HepG2 (cell line): ENCODE data around the gene ZNF430. TPM values are rescaled to one million over a fixed set of nuclear protein-coding genes. Genes with fewer than 3 reads are reported as not detected.

Source experiments
- ATAC-seq: fragments of 200-7000 bp; cut with Tn5 transposase; 3 replicates; pipeline ENCODE4 v1.9.1; 2020; ENCODE audit warnings: mild to moderate bottlenecking, moderate library complexity
- Bru-seq: library from RNA; stranded (reverse); fragments of 400-500 nt; gene quantifications from one replicate; lab custom pipeline; 2021; lab: Mats Ljungman, UMichigan
- BruChase-seq, 2 experiments: library from RNA; stranded (reverse); fragments of 400-500 nt; gene quantifications; one replicate each; lab custom pipeline; 2021; lab: Mats Ljungman, UMichigan
- BruUV-seq: library from RNA; stranded (reverse); fragments of 400-500 nt; replicated peaks from 2 replicates; lab custom pipeline; 2021; lab: Mats Ljungman, UMichigan
- CTCF ChIA-PET: fragments of 300-600 bp; formaldehyde crosslinking; extraction: SDS; loops from one replicate; lab custom pipeline; 2021; ENCODE audit warnings: low total read pairs, inconsistent platforms, low intra/inter-chr PET ratio; lab: Yijun Ruan, JAX
- POLR2A ChIA-PET: fragments of 350-600 bp; sonication (Branson Sonifier 250); formaldehyde crosslinking; loops from one replicate; lab custom pipeline; 2020; ENCODE audit warnings: antibody characterized with exemption, inconsistent platforms; lab: Yijun Ruan, JAX
- DNase-seq: peaks from one replicate; pipeline ENCODE4 v3.0.0-alpha.2; 2015; ENCODE audit warnings: low spot score
- FAIRE-seq: peaks from 3 replicates; lab custom pipeline; 2011; peaks lifted over from hg19 to GRCh38; lab: Jason Lieb, UNC
- H2AFZ ChIP-seq: one replicate; pipeline ENCODE4 v1.6.1; 2011; ENCODE audit warnings: low read length, inconsistent platforms
- H3K27ac ChIP-seq: fragments of 300-600 bp; 3 replicates; pipeline ENCODE4 v1.8.0; 2011; ENCODE audit warnings: mixed run types, mild to moderate bottlenecking, mixed read lengths, low read length, inconsistent platforms; ENCODE audit not compliant: insufficient read depth; ENCODE audit errors: extremely low read length
- H3K27me3 ChIP-seq, 2 experiments: fragments of 200-600 bp in 1 of 2; 2 replicates in 1 of 2; 3 replicates in 1 of 2; pipeline versions ENCODE4 v1.6.0 to v1.8.0; 2011; ENCODE audit warnings: low read length in 2 of 2, mild to moderate bottlenecking in 2 of 2, moderate library complexity in 2 of 2, inconsistent platforms in 1 of 2; ENCODE audit not compliant: insufficient read depth in 2 of 2, control insufficient read depth in 1 of 2
- H3K36me3 ChIP-seq, 2 experiments: fragments of 200-600 bp in 1 of 2; replicated peaks in 1 of 2; 2 replicates in 1 of 2; 3 replicates in 1 of 2; pipeline versions ENCODE4 v1.5.1 to v1.8.0; 2011; ENCODE audit warnings: low read length in 2 of 2, inconsistent platforms in 1 of 2; ENCODE audit not compliant: insufficient read depth in 2 of 2, control insufficient read depth in 1 of 2
- H3K4me1 ChIP-seq: 2 replicates; pipeline ENCODE4 v1.5.1; 2012; ENCODE audit warnings: low read length, inconsistent platforms; ENCODE audit not compliant: insufficient read depth
- H3K4me2 ChIP-seq: 2 replicates; pipeline ENCODE4 v1.6.0; 2011; ENCODE audit warnings: low read depth, low read length, inconsistent platforms
- H3K4me3 ChIP-seq, 3 experiments: fragments of 200-600 bp in 1 of 3; sonication (generic), shearing (Covaris generic) in 1 of 3; replicated peaks in 1 of 3; 2 replicates each; pipeline ENCODE4 v1.5.1; 2011 to 2016; ENCODE audit warnings: low read length in 3 of 3, inconsistent platforms in 2 of 3, low read depth in 2 of 3, mild to moderate bottlenecking in 2 of 3, control low read depth in 1 of 3, mixed read lengths in 1 of 3; ENCODE audit not compliant: insufficient read depth in 1 of 3
- H3K79me2 ChIP-seq: one replicate; pipeline ENCODE4 v1.6.1; 2011; ENCODE audit warnings: low read length, inconsistent platforms; ENCODE audit not compliant: insufficient read depth
- H3K9ac ChIP-seq: 2 replicates; pipeline ENCODE4 v1.6.0; 2011; ENCODE audit warnings: mild to moderate bottlenecking, low read depth, low read length, inconsistent platforms; ENCODE audit not compliant: insufficient read depth
- H3K9me3 ChIP-seq: 2 replicates; pipeline ENCODE4 v1.5.1; 2012; ENCODE audit warnings: mild to moderate bottlenecking, low read length
- H4K20me1 ChIP-seq: 2 replicates; pipeline ENCODE4 v1.6.0; 2011; ENCODE audit warnings: inconsistent platforms, mild to moderate bottlenecking, low read length, moderate library complexity; ENCODE audit not compliant: insufficient read depth
- DMAP1 ChIP-seq: IDR thresholded peaks from 2 replicates; pipeline ENCODE4 v1.6.1; 2016
- KDM5A ChIP-seq: fragments of 200-600 bp; sonication (generic); IDR thresholded peaks from 2 replicates; pipeline ENCODE4 v1.7.0; 2018; ENCODE audit warnings: antibody characterized with exemption, mild to moderate bottlenecking, low read length, borderline replicate concordance
- NFYC ChIP-seq: IDR thresholded peaks from 2 replicates; pipeline ENCODE4 v1.6.1; 2016; ENCODE audit warnings: missing genetic modification reagents, missing compliant biosample characterization
- SAP130 ChIP-seq: IDR thresholded peaks from 2 replicates; pipeline ENCODE4 v1.6.1; 2016; ENCODE audit warnings: low read depth
- TEF ChIP-seq: sonication (generic); formaldehyde crosslinking; IDR thresholded peaks from 2 replicates; pipeline ENCODE4 v1.5.0; 2020; ENCODE audit warnings: missing genetic modification reagents
- UBTF ChIP-seq: sonication (generic); formaldehyde crosslinking; IDR thresholded peaks from 2 replicates; pipeline ENCODE4 v1.4.0; 2020; ENCODE audit warnings: mild to moderate bottlenecking, missing genetic modification reagents
- ZBTB3 ChIP-seq: sonication (generic); formaldehyde crosslinking; IDR thresholded peaks from 2 replicates; pipeline ENCODE4 v1.4.0; 2020; ENCODE audit warnings: low read depth, mild to moderate bottlenecking, moderate library complexity, missing genetic modification reagents, borderline replicate concordance
- ZNF18 ChIP-seq: sonication (generic); formaldehyde crosslinking; IDR thresholded peaks from 2 replicates; pipeline ENCODE4 v1.8.0; 2022; ENCODE audit warnings: mild to moderate bottlenecking, missing genetic modification reagents; ENCODE audit not compliant: insufficient replicate concordance
- ZNF292 ChIP-seq: sonication (generic); formaldehyde crosslinking; IDR thresholded peaks from 2 replicates; pipeline ENCODE4 v1.8.1; 2022; ENCODE audit warnings: mild to moderate bottlenecking, low read depth, missing genetic modification reagents, borderline replicate concordance
- ZNF430 ChIP-seq: sonication (generic); formaldehyde crosslinking; IDR thresholded peaks from 2 replicates; pipeline ENCODE4 v1.9.0; 2021; ENCODE audit warnings: mild to moderate bottlenecking, missing genetic modification reagents
- ZNF749 ChIP-seq: sonication (generic); formaldehyde crosslinking; IDR thresholded peaks from 2 replicates; pipeline ENCODE4 v1.8.0; 2022; ENCODE audit warnings: mild to moderate bottlenecking, missing genetic modification reagents, moderate library complexity, borderline replicate concordance
- WGBS: methylation state at CpG from one replicate; pipeline ENCODE4 v1.1.6; 2017; ENCODE audit warnings: low lambda C conversion rate; 5-methylcytosine and 5-hydroxymethylcytosine counted together
- in situ Hi-C: cut with HindIII; loops from 2 replicates; pipeline ENCODE4 v1.10.0; 2017; ENCODE audit warnings: low pct_unique_long_range_greater_than_20kb; ENCODE audit not compliant: extremely low pct_ligation_motif_present
- intact Hi-C: fragments of 100-400 bp; cut with micrococcal nuclease; formaldehyde crosslinking; loops from one replicate; pipeline ENCODE4 v1.10.0; 2022; ENCODE audit not compliant: unreplicated experiment
- long read RNA-seq, 2 experiments: library from RNA in 1 of 2; library from polyadenylated mRNA in 1 of 2; stranded (forward) in 1 of 2; unstranded in 1 of 2; transcript quantifications; one replicate each; pipeline ENCODE4 v2.0.0, GENCODE V29; 2019 to 2022
- polyA minus RNA-seq, 3 experiments: library from RNA; depleted of rRNA, polyadenylated mRNA; stranded (reverse); fragments of >200 nt; gene quantifications; 2 replicates each; pipeline ENCODE4 v1.2.3, GENCODE V29; 2011; ENCODE audit warnings: low replicate concordance in 1 of 3
- polyA plus RNA-seq, 8 experiments: library from polyadenylated mRNA; depleted of rRNA in 3 of 8; stranded (reverse) in 7 of 8; unstranded in 1 of 8; fragments of >200 nt; fragmentation: Illumina TruSeq in 4 of 8; extraction: Trizol in 4 of 8; gene quantifications; 2 replicates each; pipeline versions ENCODE4 v1.2.1 to v1.2.3, GENCODE V29; 2011 to 2016; ENCODE audit warnings: low read depth in 4 of 8, missing spikeins in 1 of 8, mixed read lengths in 1 of 8; ENCODE audit not compliant: insufficient read depth in 1 of 8
- total RNA-seq, 5 experiments: library from RNA; depleted of rRNA; stranded (reverse); fragments of >200 nt; fragmentation: Illumina TruSeq; extraction: Trizol; gene quantifications; 2 replicates each; pipeline ENCODE4 v1.2.3, GENCODE V29; 2016; ENCODE audit warnings: low read depth in 1 of 5

ZNF430 gene
- total RNA-seq (2016; rRNA removed; fragmentation: Illumina TruSeq; extraction: Trizol), result 6.9 and 9.7 TPM in 2 replicates
- 2.5 and 4.1 TPM in 2 replicates for total RNA-seq (2016; cell fraction: cytosol; rRNA removed; fragmentation: Illumina TruSeq; extraction: Trizol; ENCODE audit: low read depth)
- total RNA-seq (2016; cell fraction: insoluble cytoplasmic fraction; rRNA removed; fragmentation: Illumina TruSeq; extraction: Trizol), result 6.7 and 10.4 TPM in 2 replicates
- total RNA-seq (2016; cell fraction: membrane; rRNA removed; fragmentation: Illumina TruSeq; extraction: Trizol), result 2.1 and 3.6 TPM in 2 replicates
- total RNA-seq (2016; cell fraction: nucleus; rRNA removed; fragmentation: Illumina TruSeq; extraction: Trizol), result 9.9 and 12.4 TPM in 2 replicates
- 4.1 TPM in 2 replicates for polyA plus RNA-seq (2011; rRNA removed)
- 3.2 and 4.1 TPM in 2 replicates for polyA plus RNA-seq (2011; cell fraction: cytosol; rRNA removed)
- 2.2 and 3.6 TPM in 2 replicates for polyA plus RNA-seq (2011; cell fraction: nucleus; rRNA removed)
- 1.6 and 2.1 TPM in 2 replicates for polyA plus RNA-seq (2012)
- 0.20 and 0.22 TPM in 2 replicates for polyA plus RNA-seq (2016; cell fraction: cytosol; fragmentation: Illumina TruSeq; extraction: Trizol; ENCODE audit: low read depth)
- 6.0 and 7.2 TPM in 2 replicates for polyA plus RNA-seq (2016; cell fraction: insoluble cytoplasmic fraction; fragmentation: Illumina TruSeq; extraction: Trizol; ENCODE audit: low read depth)
- 0.49 and 0.76 TPM in 2 replicates for polyA plus RNA-seq (2016; cell fraction: membrane; fragmentation: Illumina TruSeq; extraction: Trizol; ENCODE audit: low read depth)
- polyA plus RNA-seq (2016; cell fraction: nucleus; fragmentation: Illumina TruSeq; extraction: Trizol; ENCODE audit: insufficient read depth, low read depth), result 6.6 and 6.9 TPM in 2 replicates
- 4.4 and 5.6 TPM in 2 replicates for polyA minus RNA-seq (2011; rRNA and poly(A)+ RNA removed; ENCODE audit: low replicate concordance)
- polyA minus RNA-seq (2011; cell fraction: cytosol; rRNA and poly(A)+ RNA removed), result 7.4 and 7.8 TPM in 2 replicates
- 14.2 and 15.7 TPM in 2 replicates for polyA minus RNA-seq (2011; cell fraction: nucleus; rRNA and poly(A)+ RNA removed)
- percentile 73 among the genes with signal in this experiment for Bru-seq, nascent RNA
- percentile 67 among the genes with signal in this experiment for BruChase-seq, experiment 1, labeled RNA remaining after a 6-hour chase
- percentile 69 among the genes with signal in this experiment for BruChase-seq, experiment 2, labeled RNA remaining after a 2-hour chase
- long read RNA-seq, experiment 1, partial matches to known transcripts, result 0 of 4 reads
- long read RNA-seq, experiment 1, other reads (novel, unspliced or antisense), result 1 of 4 reads
- long read RNA-seq, experiment 2, partial matches to known transcripts, result 0 of 2 reads
- long read RNA-seq, experiment 2, other reads (novel, unspliced or antisense), result 2 of 2 reads

GRCh38 chr19:21020298-21021227 lies at the start of gene ZNF430:
Gene ZNF430 (plus strand): TSS chr19:21020657. CDS start chr19:21020801, 144 bp downstream.
- intact Hi-C loops, result loop anchor here (1.0 kb wide), 1 partner anchor 122 kb away; the partner anchor contains the start of gene ZNF431
- peak within 1 kb of the TSS; percentile 59 for H3K4me2 ChIP-seq
- WGBS, result 3% methylated on average over 26 of the region's 44 CpGs
- peaks cover 14% of the 10 kb centered on the region for H3K79me2 ChIP-seq
- no peaks in the 10 kb centered on the region; a peak in 2 of 5 replicates for H3K27me3 ChIP-seq
- H3K4me3 ChIP-seq, result peak within 1 kb of the TSS; percentile 76 to 89 (median 76)
- H3K4me1 ChIP-seq, result peaks cover 18% of the 10 kb centered on the region
- H3K9me3 ChIP-seq, result no peaks in the 10 kb centered on the region
- BruUV-seq, result TSS peak; percentile 75
- CTCF ChIA-PET, result no interaction called here
- peak within 1 kb of the TSS; percentile 81 for H3K9ac ChIP-seq
- POLR2A ChIA-PET, result interaction anchor here (0.6 to 1.6 kb wide), 9 partner anchors 14 to 1384 kb away, joined by 3 to 9 read pairs (median 5); partner anchors contain the start of genes ZNF100, ZNF429, ZNF431 and ZNF626
- peak; percentile 98 for ATAC-seq
- H3K36me3 ChIP-seq, result 0 out of 5 replicates have a peak, but pooled peaks cover 0 to 8% of the 10 kb centered on the region in 2 experiments
- DNase-seq, result peak; percentile 97
- no peaks in the 10 kb centered on the region for H4K20me1 ChIP-seq
- H3K27ac ChIP-seq, result peak within 1 kb of the TSS; percentile 82
- peak within 1 kb of the TSS; percentile 66 for H2AFZ ChIP-seq
- peak; percentile 87 for FAIRE-seq
- in situ Hi-C loops, result no loop called here
- TF ChIP-seq ZNF18 (CRISPR knock-in tag), result no peak
- peak; percentile 96 for TF ChIP-seq SAP130 (CRISPR knock-in tag)
- TF ChIP-seq UBTF, result peak; percentile 53; the same call in 1 of the 2 replicates
- peak; percentile 35; the same call in 1 of the 2 replicates for TF ChIP-seq ZNF749 (CRISPR knock-in tag)
- no peak for TF ChIP-seq ZNF430 (CRISPR knock-in tag)
- TF ChIP-seq TEF, result no peak
- 0 out of 2 replicates have a peak, but pooled peaks have one; percentile 31 for TF ChIP-seq ZBTB3
- TF ChIP-seq KDM5A, result peak; percentile 37; the same call in 1 of the 2 replicates
- peak; percentile 93 for TF ChIP-seq NFYC
- TF ChIP-seq DMAP1 (CRISPR knock-in tag), result peak; percentile 60; the same call in 1 of the 2 replicates
- 0 out of 2 replicates have a peak, but pooled peaks have one; percentile 17 for TF ChIP-seq ZNF292
